Neural progenitor cell (in vitro differentiated cells): ENCODE measurements around the gene CNPY4. TPM values are rescaled to one million over a fixed set of nuclear protein-coding genes. Genes with fewer than 3 reads are reported as not detected.
"Not testable (repeated sequence)": the region's sequence is repeated elsewhere in the genome, so short reads cannot be mapped to it uniquely, and the experiment has no call there.

Source experiments
- DNase-seq: peaks from one replicate; pipeline ENCODE4 v3.0.0-alpha.2; 2016; ENCODE audit warnings: low spot score
- H2AFZ ChIP-seq: fragments of 200-600 bp; sonication (generic); replicated peaks from 2 replicates; pipeline ENCODE4 v1.6.1; 2016; ENCODE audit warnings: antibody characterized with exemption
- H3F3A ChIP-seq: fragments of 200-600 bp; sonication (generic); 2 replicates; pipeline ENCODE4 v1.6.1; 2016; ENCODE audit warnings: antibody characterized with exemption, low read depth
- H3K27ac ChIP-seq: fragments of 200-600 bp; sonication (generic); 2 replicates; pipeline ENCODE4 v1.5.1; 2016; ENCODE audit warnings: mild to moderate bottlenecking
- H3K27me3 ChIP-seq: fragments of 200-600 bp; sonication (generic); 2 replicates; pipeline ENCODE4 v1.6.1; 2016; ENCODE audit warnings: mild to moderate bottlenecking, moderate library complexity
- H3K36me3 ChIP-seq: fragments of 200-600 bp; sonication (generic); 2 replicates; pipeline ENCODE4 v1.5.1; 2016
- H3K4me1 ChIP-seq: fragments of 200-600 bp; sonication (generic); 2 replicates; pipeline ENCODE4 v1.6.1; 2016; ENCODE audit warnings: mixed run types
- H3K4me2 ChIP-seq: fragments of 200-600 bp; sonication (generic); 2 replicates; pipeline ENCODE4 v1.6.1; 2016
- H3K4me3 ChIP-seq: fragments of 200-600 bp; sonication (generic); 2 replicates; pipeline ENCODE4 v1.5.1; 2016
- H3K79me2 ChIP-seq: fragments of 200-600 bp; sonication (generic); 2 replicates; pipeline ENCODE4 v1.6.1; 2016; ENCODE audit warnings: low read depth
- H3K9ac ChIP-seq: fragments of 200-600 bp; sonication (generic); 2 replicates; pipeline ENCODE4 v1.6.1; 2016
- H3K9me3 ChIP-seq: fragments of 200-600 bp; sonication (generic); 2 replicates; pipeline ENCODE4 v1.5.1; 2016; ENCODE audit warnings: low read depth
- H4K20me1 ChIP-seq: fragments of 200-600 bp; sonication (generic); 2 replicates; pipeline ENCODE4 v1.6.1; 2016; ENCODE audit warnings: low read depth
- H3K27ac Mint-ChIP-seq: 3 replicates; pipeline ENCODE4 v1.8.0; 2021; ENCODE audit warnings: mixed read lengths
- H3K27me3 Mint-ChIP-seq: 2 replicates; pipeline ENCODE4 v1.8.0; 2022; ENCODE audit warnings: low read depth, mild to moderate bottlenecking, inconsistent platforms, moderate library complexity, mixed read lengths; ENCODE audit not compliant: insufficient read depth
- H3K36me3 Mint-ChIP-seq: 3 replicates; pipeline ENCODE4 v1.8.0; 2021; ENCODE audit warnings: mixed read lengths
- H3K4me1 Mint-ChIP-seq: 3 replicates; pipeline ENCODE4 v1.8.0; 2021; ENCODE audit warnings: mixed read lengths
- H3K4me3 Mint-ChIP-seq: 3 replicates; pipeline ENCODE4 v1.8.0; 2021; ENCODE audit warnings: mild to moderate bottlenecking, moderate library complexity, mixed read lengths
- H3K9me3 Mint-ChIP-seq: 3 replicates; pipeline ENCODE4 v1.8.0; 2020; ENCODE audit warnings: mixed read lengths
- EZH2 ChIP-seq: fragments of 200-600 bp; sonication (generic); IDR thresholded peaks from 2 replicates; pipeline ENCODE4 v1.6.1; 2017; ENCODE audit warnings: antibody characterized with exemption, mild to moderate bottlenecking, moderate library complexity
- EZH2phosphoT487 ChIP-seq: fragments of 200-600 bp; sonication (generic); IDR thresholded peaks from 2 replicates; pipeline ENCODE4 v1.6.1; 2017; ENCODE audit warnings: antibody characterized with exemption
- total RNA-seq: library from RNA; depleted of rRNA; stranded (reverse); fragments of >200 nt; gene quantifications from 2 replicates; pipeline ENCODE4 v1.2.3, GENCODE V29; 2015; ENCODE audit warnings: low replicate concordance
- TF ChIP-seq, protein P1 (sequence below): fragments of 200-600 bp; sonication (generic); IDR thresholded peaks from 2 replicates; pipeline ENCODE4 v1.5.1; 2017; ENCODE audit warnings: antibody characterized with exemption, mild to moderate bottlenecking

CNPY4 gene
- total RNA-seq, 1 donor from 2014 or later = 25.8 TPM

DNA sequence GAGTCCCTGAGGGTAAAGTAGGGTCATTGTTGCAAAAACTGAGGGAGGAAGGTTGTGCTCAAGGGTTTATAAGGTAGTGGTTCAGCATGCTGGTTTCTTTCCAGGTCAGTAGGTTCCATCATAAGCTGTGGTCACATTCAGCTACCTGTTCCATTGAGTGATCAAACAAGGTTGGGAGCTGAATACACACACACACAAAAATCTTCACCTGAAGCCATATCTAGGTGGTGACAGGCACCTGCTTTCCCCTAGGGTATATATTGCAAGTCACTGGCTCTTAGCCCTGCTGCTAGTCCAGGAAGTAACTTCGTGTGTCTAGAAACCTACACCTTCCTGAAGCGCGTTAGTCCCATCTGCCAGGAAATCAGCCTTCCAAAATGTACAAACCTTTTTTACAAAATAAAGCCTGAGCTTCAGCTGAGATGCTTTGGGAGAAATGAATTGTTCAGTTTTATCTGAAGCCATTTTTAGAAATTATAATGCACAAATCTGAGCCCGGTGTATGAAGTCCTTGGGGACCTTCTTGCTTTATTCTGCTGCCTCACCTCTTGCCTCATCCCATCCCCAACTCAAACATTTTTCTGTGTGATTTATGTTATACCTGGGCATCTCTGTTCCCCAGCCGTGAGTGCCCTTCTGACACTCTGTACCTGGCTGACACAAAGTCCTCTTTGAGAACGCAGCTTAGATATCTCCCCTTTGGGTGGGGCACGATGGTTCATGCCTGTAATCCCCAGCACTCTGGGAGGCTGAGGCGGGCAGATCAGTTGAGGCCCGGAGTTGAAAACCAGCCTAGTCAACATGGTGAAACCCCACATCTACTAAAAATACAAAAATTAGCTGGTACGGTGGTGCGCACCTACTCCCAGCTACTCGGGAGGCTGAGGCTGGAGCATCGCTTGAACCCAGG, 18.7 kb downstream of the CNPY4 start:
- H3K27ac ChIP-seq = no peak overlapping the region
- H3K36me3 ChIP-seq = no peaks in the 10 kb centered on the region
- no peak for DNase-seq
- no peaks in the 10 kb centered on the region for H3K27me3 ChIP-seq
- H3K4me3 Mint-ChIP-seq = no peak overlapping the region
- no peaks in the 10 kb centered on the region for H4K20me1 ChIP-seq
- no peaks in the 10 kb centered on the region for H3K4me1 ChIP-seq
- no peaks in the 10 kb centered on the region for H3K9me3 Mint-ChIP-seq
- H3K36me3 Mint-ChIP-seq = no peaks in the 10 kb centered on the region
- no peak overlapping the region for H3K27ac Mint-ChIP-seq
- H3K27me3 Mint-ChIP-seq = peaks cover 3% of the 10 kb centered on the region
- no peak for TF ChIP-seq EZH2phosphoT487
- no peak for TF ChIP-seq EZH2
- TF ChIP-seq, protein P1, sequence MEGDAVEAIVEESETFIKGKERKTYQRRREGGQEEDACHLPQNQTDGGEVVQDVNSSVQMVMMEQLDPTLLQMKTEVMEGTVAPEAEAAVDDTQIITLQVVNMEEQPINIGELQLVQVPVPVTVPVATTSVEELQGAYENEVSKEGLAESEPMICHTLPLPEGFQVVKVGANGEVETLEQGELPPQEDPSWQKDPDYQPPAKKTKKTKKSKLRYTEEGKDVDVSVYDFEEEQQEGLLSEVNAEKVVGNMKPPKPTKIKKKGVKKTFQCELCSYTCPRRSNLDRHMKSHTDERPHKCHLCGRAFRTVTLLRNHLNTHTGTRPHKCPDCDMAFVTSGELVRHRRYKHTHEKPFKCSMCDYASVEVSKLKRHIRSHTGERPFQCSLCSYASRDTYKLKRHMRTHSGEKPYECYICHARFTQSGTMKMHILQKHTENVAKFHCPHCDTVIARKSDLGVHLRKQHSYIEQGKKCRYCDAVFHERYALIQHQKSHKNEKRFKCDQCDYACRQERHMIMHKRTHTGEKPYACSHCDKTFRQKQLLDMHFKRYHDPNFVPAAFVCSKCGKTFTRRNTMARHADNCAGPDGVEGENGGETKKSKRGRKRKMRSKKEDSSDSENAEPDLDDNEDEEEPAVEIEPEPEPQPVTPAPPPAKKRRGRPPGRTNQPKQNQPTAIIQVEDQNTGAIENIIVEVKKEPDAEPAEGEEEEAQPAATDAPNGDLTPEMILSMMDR = no peak
- no peak overlapping the region for H3K4me2 ChIP-seq
- H3K9me3 ChIP-seq = no peaks in the 10 kb centered on the region
- H2AFZ ChIP-seq = no peak overlapping the region
- H3K9ac ChIP-seq = no peak overlapping the region
- H3K4me3 ChIP-seq = no peak overlapping the region
- peaks cover 3% of the 10 kb centered on the region for H3F3A ChIP-seq
- H3K4me1 Mint-ChIP-seq = no peaks in the 10 kb centered on the region
- no peaks in the 10 kb centered on the region for H3K79me2 ChIP-seq

DNA sequence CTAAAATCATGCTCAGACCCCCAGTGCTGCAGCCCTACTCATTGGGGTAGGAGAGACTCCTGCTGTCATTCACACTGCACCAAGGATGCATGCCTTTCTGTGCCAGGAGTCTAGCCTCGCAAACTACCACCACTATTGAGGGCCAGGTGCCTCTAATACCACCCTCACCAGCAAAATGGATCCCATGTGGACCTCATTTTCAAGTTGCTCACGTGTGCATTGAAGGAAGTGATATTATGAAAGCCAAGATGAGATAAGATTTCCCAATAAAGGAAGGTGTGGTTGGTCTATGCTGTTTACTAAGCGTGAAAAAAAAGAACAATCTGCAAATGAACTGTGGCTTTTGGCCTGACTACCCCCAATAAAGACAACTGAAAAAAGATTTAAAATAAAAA, 22.1 kb downstream of the CNPY4 start:
- peaks cover 3% of the 10 kb centered on the region for H3K27me3 Mint-ChIP-seq
- Histone ChIP-seq H3K4me2 (no peak overlapping the region), H4K20me1 (no peaks in the 10 kb centered on the region), H3F3A (no peaks in the 10 kb centered on the region), H3K27me3 (no peaks in the 10 kb centered on the region), H3K4me1 (no peaks in the 10 kb centered on the region), H3K4me3 (no peak overlapping the region), H3K27ac (no peak overlapping the region), H3K79me2 (no peaks in the 10 kb centered on the region), H3K9ac (no peak overlapping the region), H3K36me3 (no peaks in the 10 kb centered on the region), H2AFZ (no peak overlapping the region), H3K9me3 (no peaks in the 10 kb centered on the region)
- DNase-seq = no peak
- H3K9me3 Mint-ChIP-seq = no peaks in the 10 kb centered on the region
- TF ChIP-seq, protein P1 = no peak
- TF ChIP-seq EZH2phosphoT487 (no peak), EZH2 (no peak)
- no peaks in the 10 kb centered on the region for H3K36me3 Mint-ChIP-seq
- no peaks in the 10 kb centered on the region for H3K4me1 Mint-ChIP-seq
- H3K4me3 Mint-ChIP-seq = no peak overlapping the region
- H3K27ac Mint-ChIP-seq = no peak overlapping the region

DNA sequence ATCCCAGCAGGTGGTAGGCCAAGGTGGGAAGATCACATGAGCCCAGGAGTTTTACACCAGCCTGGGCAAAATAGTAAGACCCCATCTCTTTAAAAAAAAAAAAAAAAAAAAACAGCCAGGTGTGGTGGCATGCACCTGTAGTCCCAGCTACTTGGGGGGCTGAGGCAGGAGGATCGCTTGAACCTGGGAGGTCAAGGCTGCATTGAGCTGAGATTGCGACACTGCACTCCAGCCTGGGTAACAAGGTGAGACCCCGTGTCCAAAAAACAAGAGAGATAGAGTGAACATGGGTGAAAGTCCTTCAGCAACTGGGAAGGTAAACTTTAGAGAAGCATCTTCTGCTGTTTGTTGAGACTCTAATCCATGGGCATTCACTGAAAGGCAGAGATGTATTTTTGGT, 23.0 kb downstream of the CNPY4 start:
- TF ChIP-seq EZH2 (no peak), EZH2phosphoT487 (no peak)
- Mint-ChIP-seq H3K27me3 (peaks cover 3% of the 10 kb centered on the region), H3K4me1 (no peaks in the 10 kb centered on the region), H3K27ac (no peak overlapping the region), H3K9me3 (no peaks in the 10 kb centered on the region), H3K4me3 (no peak overlapping the region), H3K36me3 (no peaks in the 10 kb centered on the region)
- H3K27ac ChIP-seq = no peak overlapping the region
- no peak overlapping the region for H3K9ac ChIP-seq
- H3K4me2 ChIP-seq = no peak overlapping the region
- no peaks in the 10 kb centered on the region for H3K27me3 ChIP-seq
- no peak overlapping the region for H2AFZ ChIP-seq
- no peaks in the 10 kb centered on the region for H3K79me2 ChIP-seq
- no peaks in the 10 kb centered on the region for H4K20me1 ChIP-seq
- H3K36me3 ChIP-seq = no peaks in the 10 kb centered on the region
- H3K9me3 ChIP-seq = no peaks in the 10 kb centered on the region
- H3F3A ChIP-seq = no peaks in the 10 kb centered on the region
- H3K4me3 ChIP-seq = no peak overlapping the region
- no peaks in the 10 kb centered on the region for H3K4me1 ChIP-seq
- no peak for DNase-seq

DNA sequence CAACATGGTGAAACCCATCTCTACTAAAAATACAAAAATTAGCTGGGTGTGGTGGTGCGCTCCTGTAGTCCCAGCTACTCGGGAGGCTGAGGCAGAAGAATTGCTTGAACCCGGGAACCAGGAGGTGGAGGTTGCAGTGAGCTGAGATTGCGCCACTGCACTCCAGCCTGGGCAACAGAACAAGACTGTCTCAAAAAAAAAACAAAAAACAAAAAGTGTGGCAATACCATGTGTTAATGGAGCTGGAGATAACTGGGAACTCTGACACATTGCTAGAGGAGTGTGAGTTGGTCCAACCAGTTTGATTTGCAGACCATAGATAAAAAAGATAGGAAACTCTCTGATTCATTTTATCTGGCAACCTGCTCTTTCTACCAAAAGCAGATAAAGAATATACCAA, 26.9 kb downstream of the CNPY4 start:
- H3K9me3 ChIP-seq, H3K4me3 ChIP-seq, H3K36me3 Mint-ChIP-seq, H3K4me1 ChIP-seq, H3K27ac Mint-ChIP-seq, H3K4me2 ChIP-seq, H3K27me3 ChIP-seq, H2AFZ ChIP-seq, H3K9me3 Mint-ChIP-seq, H3K4me3 Mint-ChIP-seq, DNase-seq, H3F3A ChIP-seq, H4K20me1 ChIP-seq, H3K9ac ChIP-seq, H3K36me3 ChIP-seq, H3K27ac ChIP-seq, H3K27me3 Mint-ChIP-seq: not testable (repeated sequence)
- H3K79me2 ChIP-seq = peaks cover 25% of the 10 kb centered on the region
- peaks cover 13% of the 10 kb centered on the region for H3K4me1 Mint-ChIP-seq
